HCT116 (cell line): ENCODE data around the gene CYP2E1. TPM values are rescaled to one million over a fixed set of nuclear protein-coding genes. Genes with fewer than 3 reads are reported as not detected.

Experiments
- ATAC-seq: fragments of 200-7000 bp; cut with Tn5 transposase; 2 replicates; pipeline ENCODE4 v1.9.1; 2020; ENCODE audit warnings: mild to moderate bottlenecking, moderate library complexity
- BruUV-seq: library from RNA; stranded (reverse); fragments of 400-500 nt; replicated peaks from 2 replicates; lab custom pipeline; 2021; lab: Mats Ljungman, UMichigan
- CTCF ChIA-PET: fragments of 300-600 bp; sonication (Branson Sonifier 250); formaldehyde crosslinking; loops from one replicate; lab custom pipeline; 2021; ENCODE audit warnings: antibody characterized with exemption; lab: Charles Lee
- POLR2A ChIA-PET: fragments of 300-600, 350-600 bp; sonication (Branson Sonifier 250); formaldehyde crosslinking; loops from one replicate; lab custom pipeline; 2021; ENCODE audit warnings: antibody characterized with exemption; lab: Charles Lee
- RAD21 ChIA-PET, 2 experiments: fragments of 300-600 bp; sonication (Branson Sonifier 250); formaldehyde crosslinking; loops; one replicate each; lab custom pipeline; 2023; ENCODE audit warnings: low total read pairs in 2 of 2; ENCODE audit not compliant: uncharacterized antibody in 2 of 2, unreplicated experiment in 2 of 2, low non-redundant PET in 1 of 2; lab: Charles Lee
- DNase-seq: peaks from one replicate; pipeline ENCODE4 v3.0.0-alpha.2; 2010; ENCODE audit warnings: low read depth, low spot score
- H2AFZ ChIP-seq: fragments of 200-600 bp; shearing (Covaris generic), sonication (generic); 2 replicates; pipeline ENCODE4 v1.6.1; 2017; ENCODE audit warnings: low read depth, mixed run types, mixed read lengths, antibody characterized with exemption, low read length; ENCODE audit not compliant: poor library complexity, severe bottlenecking
- H3K27ac ChIP-seq: 2 replicates; pipeline ENCODE4 v1.5.1; 2012; ENCODE audit warnings: low read depth, low read length
- H3K27me3 ChIP-seq: fragments of 200-600 bp; sonication (generic); 2 replicates; pipeline ENCODE4 v1.6.1; 2016; ENCODE audit warnings: mixed run types, low read length, mixed read lengths; ENCODE audit not compliant: insufficient read depth
- H3K36me3 ChIP-seq, 2 experiments: fragments of 200-500 bp in 1 of 2; fragments of 200-600 bp in 1 of 2; sonication (Bioruptor generic) in 1 of 2; sonication (generic) in 1 of 2; 2 replicates each; pipeline versions ENCODE4 v1.5.1 to v1.6.1; 2014 to 2016; ENCODE audit warnings: low read length in 2 of 2, inconsistent platforms in 1 of 2, mixed read lengths in 1 of 2, mixed run types in 1 of 2; ENCODE audit not compliant: insufficient read depth in 2 of 2, control insufficient read depth in 1 of 2
- H3K4me1 ChIP-seq, 2 experiments: fragments of 200-600 bp in 1 of 2; sonication (generic) in 1 of 2; 2 replicates each; pipeline versions ENCODE4 v1.5.1 to v1.6.1; 2012 to 2017; ENCODE audit warnings: low read length in 2 of 2, inconsistent platforms in 1 of 2, mild to moderate bottlenecking in 1 of 2, mixed read lengths in 1 of 2, mixed run types in 1 of 2, moderate library complexity in 1 of 2; ENCODE audit not compliant: insufficient read depth in 2 of 2, control insufficient read depth in 1 of 2
- H3K4me2 ChIP-seq: fragments of 200-600 bp; sonication (generic); 2 replicates; pipeline ENCODE4 v1.6.1; 2017; ENCODE audit warnings: mixed run types, low read length, mixed read lengths
- H3K4me3 ChIP-seq, 2 experiments: fragments of 200-600 bp in 1 of 2; sonication (generic) in 1 of 2; replicated peaks in 1 of 2; 2 replicates each; pipeline ENCODE4 v1.5.1; 2011 to 2016; ENCODE audit warnings: low read length in 2 of 2, control low read depth in 1 of 2, low read depth in 1 of 2, mild to moderate bottlenecking in 1 of 2, mixed read lengths in 1 of 2, mixed run types in 1 of 2
- H3K79me2 ChIP-seq: fragments of 200-600 bp; sonication (generic); 2 replicates; pipeline ENCODE4 v1.6.1; 2017; ENCODE audit warnings: mild to moderate bottlenecking, mixed run types, low read length, moderate library complexity, mixed read lengths; ENCODE audit not compliant: insufficient read depth
- H3K9ac ChIP-seq: fragments of 200-600 bp; sonication (generic); 2 replicates; pipeline ENCODE4 v1.6.1; 2016; ENCODE audit warnings: low read length, mixed read lengths
- H3K9me2 ChIP-seq: fragments of 200-600 bp; sonication (generic), shearing (Covaris generic); 2 replicates; pipeline ENCODE4 v1.6.1; 2017; ENCODE audit warnings: mixed run types, mild to moderate bottlenecking, moderate library complexity; ENCODE audit not compliant: insufficient read depth
- H3K9me3 ChIP-seq, 2 experiments: fragments of 200-500 bp in 1 of 2; fragments of 200-600 bp in 1 of 2; sonication (Bioruptor generic) in 1 of 2; sonication (generic) in 1 of 2; 2 replicates each; pipeline ENCODE4 v1.6.1; 2014 to 2017; ENCODE audit warnings: low read length in 2 of 2, mixed read lengths in 2 of 2, inconsistent platforms in 1 of 2, low read depth in 1 of 2, mild to moderate bottlenecking in 1 of 2, mixed run types in 1 of 2, moderate library complexity in 1 of 2; ENCODE audit not compliant: control insufficient read depth in 1 of 2, insufficient read depth in 1 of 2
- H4K20me1 ChIP-seq: fragments of 200-600 bp; sonication (generic), shearing (Covaris generic); 2 replicates; pipeline ENCODE4 v1.6.1; 2017; ENCODE audit warnings: mixed run types, mild to moderate bottlenecking, moderate library complexity; ENCODE audit not compliant: insufficient read depth
- CBX3 ChIP-seq: IDR thresholded peaks from 2 replicates; pipeline ENCODE4 v1.6.1; 2012; ENCODE audit warnings: low read depth
- EGR1 ChIP-seq: IDR thresholded peaks from 2 replicates; pipeline ENCODE4 v1.6.1; 2012; ENCODE audit warnings: low read depth
- EZH2 ChIP-seq: fragments of 200-600 bp; sonication (generic); IDR thresholded peaks from 2 replicates; pipeline ENCODE4 v1.6.1; 2017; ENCODE audit warnings: antibody characterized with exemption, mixed run types
- EZH2phosphoT487 ChIP-seq: fragments of 200-600 bp; IDR thresholded peaks from 2 replicates; pipeline ENCODE4 v1.6.1; 2018; ENCODE audit warnings: antibody characterized with exemption, borderline replicate concordance
- FOSL1 ChIP-seq: IDR thresholded peaks from 2 replicates; pipeline ENCODE4 v1.6.1; 2012; ENCODE audit warnings: low read depth
- JUND ChIP-seq: IDR thresholded peaks from 2 replicates; pipeline ENCODE4 v1.6.1; 2012
- POLR2A ChIP-seq: IDR thresholded peaks from 2 replicates; pipeline ENCODE4 v1.7.0; 2011; ENCODE audit warnings: borderline replicate concordance; ENCODE audit not compliant: insufficient read depth, insufficient read length; ENCODE audit errors: extremely low read depth
- POLR2AphosphoS5 ChIP-seq: IDR thresholded peaks from 2 replicates; pipeline ENCODE4 v1.6.1; 2011; ENCODE audit warnings: mild to moderate bottlenecking, low read depth, low read length, moderate library complexity
- RAD21 ChIP-seq: IDR thresholded peaks from 2 replicates; pipeline ENCODE4 v1.6.1; 2012; ENCODE audit warnings: low read depth, mild to moderate bottlenecking
- SIN3A ChIP-seq: IDR thresholded peaks from 2 replicates; pipeline ENCODE4 v1.6.1; 2012; ENCODE audit warnings: low read depth
- SP1 ChIP-seq: IDR thresholded peaks from 2 replicates; pipeline ENCODE4 v1.6.1; 2012; ENCODE audit warnings: low read depth
- SRF ChIP-seq: IDR thresholded peaks from 2 replicates; pipeline ENCODE4 v1.6.1; 2012; ENCODE audit warnings: low read depth
- TCF7L2 ChIP-seq: IDR thresholded peaks from 2 replicates; pipeline ENCODE4 v1.7.0; 2011; ENCODE audit warnings: borderline replicate concordance, inconsistent platforms; ENCODE audit not compliant: insufficient read depth, insufficient read length; ENCODE audit errors: extremely low read depth
- YY1 ChIP-seq: IDR thresholded peaks from 2 replicates; pipeline ENCODE4 v1.6.1; 2011; ENCODE audit warnings: low read length, low read depth, moderate library complexity, mild to moderate bottlenecking; ENCODE audit not compliant: insufficient replicate concordance; ENCODE audit errors: extremely low read depth
- ZFX ChIP-seq: fragments of 450-650 bp; IDR thresholded peaks from 2 replicates; pipeline ENCODE4 v1.6.1; 2017
- ZNF274 ChIP-seq: fragments of 200-500 bp; sonication (Bioruptor generic); IDR thresholded peaks from 2 replicates; pipeline ENCODE4 v1.6.1; 2014; ENCODE audit warnings: mild to moderate bottlenecking, low read depth, low read length, inconsistent platforms
- intact Hi-C: fragments of 100-400 bp; cut with micrococcal nuclease; formaldehyde crosslinking; loops from 2 replicates; pipeline ENCODE4 v1.10.0; 2022
- total RNA-seq: library from RNA; stranded (reverse); gene quantifications from one replicate; pipeline ENCODE4 v1.2.1, GENCODE V29; 2021; ENCODE audit not compliant: unreplicated experiment
- TF ChIP-seq, protein P1 (sequence below): IDR thresholded peaks from 2 replicates; pipeline ENCODE4 v1.6.1; 2012
- TF ChIP-seq, protein P2 (sequence below): IDR thresholded peaks from 2 replicates; pipeline ENCODE4 v1.6.1; 2012; ENCODE audit warnings: low read depth
- TF ChIP-seq, protein P3 (sequence below): IDR thresholded peaks from 2 replicates; pipeline ENCODE4 v1.6.1; 2012
- TF ChIP-seq, protein P4 (sequence below): IDR thresholded peaks from 2 replicates; pipeline ENCODE4 v1.6.1; 2011; ENCODE audit warnings: mild to moderate bottlenecking, low read length, moderate library complexity; ENCODE audit not compliant: insufficient replicate concordance; ENCODE audit errors: extremely low read depth

The CYP2E1 gene
- total RNA-seq, 1 experiment from 2014 or later = 1.5 TPM

DNA sequence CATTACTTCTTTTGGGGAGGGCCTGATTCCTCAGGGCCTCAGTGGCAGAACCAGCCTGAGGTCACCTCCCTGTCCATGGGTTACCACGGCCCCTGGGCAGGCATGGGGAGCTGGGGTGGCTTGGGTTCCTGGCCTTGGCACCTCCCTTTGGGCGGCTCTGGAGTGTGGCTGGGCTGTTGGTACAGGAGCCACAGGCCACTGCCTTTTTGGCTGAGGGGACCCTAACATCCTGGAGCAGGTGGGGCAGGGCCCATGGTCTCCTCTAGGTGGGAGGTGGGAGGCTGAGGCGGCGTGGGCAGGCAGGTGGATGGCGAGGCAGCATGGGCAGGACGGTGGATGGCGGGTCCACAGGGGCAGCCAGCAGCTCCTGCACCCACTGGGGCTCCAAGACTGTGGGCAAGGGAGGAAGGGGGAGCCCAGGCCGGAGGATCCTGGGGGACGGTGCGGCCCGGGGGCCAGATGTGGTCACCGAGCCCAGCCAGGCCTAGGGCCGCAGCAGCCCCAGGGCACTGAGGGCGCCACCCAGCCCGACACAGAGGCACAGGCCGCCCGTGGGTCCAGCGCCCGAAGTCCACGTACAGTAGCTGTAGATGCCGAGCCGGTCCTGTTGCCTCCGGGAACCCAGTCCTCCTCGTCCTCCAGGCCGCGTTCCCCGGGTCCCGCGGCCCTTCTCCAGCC lies 40.6 kb downstream of the CYP2E1 start:
- TF ChIP-seq POLR2AphosphoS5 = no peak
- TF ChIP-seq, protein P1, sequence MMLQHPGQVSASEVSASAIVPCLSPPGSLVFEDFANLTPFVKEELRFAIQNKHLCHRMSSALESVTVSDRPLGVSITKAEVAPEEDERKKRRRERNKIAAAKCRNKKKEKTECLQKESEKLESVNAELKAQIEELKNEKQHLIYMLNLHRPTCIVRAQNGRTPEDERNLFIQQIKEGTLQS = no peak
- no peak for TF ChIP-seq EZH2phosphoT487
- no peak for TF ChIP-seq POLR2A
- TF ChIP-seq ZNF274 = no peak
- no peak for TF ChIP-seq YY1
- TF ChIP-seq EZH2 = no peak
- TF ChIP-seq SP1 = no peak
- no peak for TF ChIP-seq SIN3A
- no peak for TF ChIP-seq FOSL1
- no peak for TF ChIP-seq EGR1
- no peak for TF ChIP-seq RAD21
- TF ChIP-seq, protein P2, sequence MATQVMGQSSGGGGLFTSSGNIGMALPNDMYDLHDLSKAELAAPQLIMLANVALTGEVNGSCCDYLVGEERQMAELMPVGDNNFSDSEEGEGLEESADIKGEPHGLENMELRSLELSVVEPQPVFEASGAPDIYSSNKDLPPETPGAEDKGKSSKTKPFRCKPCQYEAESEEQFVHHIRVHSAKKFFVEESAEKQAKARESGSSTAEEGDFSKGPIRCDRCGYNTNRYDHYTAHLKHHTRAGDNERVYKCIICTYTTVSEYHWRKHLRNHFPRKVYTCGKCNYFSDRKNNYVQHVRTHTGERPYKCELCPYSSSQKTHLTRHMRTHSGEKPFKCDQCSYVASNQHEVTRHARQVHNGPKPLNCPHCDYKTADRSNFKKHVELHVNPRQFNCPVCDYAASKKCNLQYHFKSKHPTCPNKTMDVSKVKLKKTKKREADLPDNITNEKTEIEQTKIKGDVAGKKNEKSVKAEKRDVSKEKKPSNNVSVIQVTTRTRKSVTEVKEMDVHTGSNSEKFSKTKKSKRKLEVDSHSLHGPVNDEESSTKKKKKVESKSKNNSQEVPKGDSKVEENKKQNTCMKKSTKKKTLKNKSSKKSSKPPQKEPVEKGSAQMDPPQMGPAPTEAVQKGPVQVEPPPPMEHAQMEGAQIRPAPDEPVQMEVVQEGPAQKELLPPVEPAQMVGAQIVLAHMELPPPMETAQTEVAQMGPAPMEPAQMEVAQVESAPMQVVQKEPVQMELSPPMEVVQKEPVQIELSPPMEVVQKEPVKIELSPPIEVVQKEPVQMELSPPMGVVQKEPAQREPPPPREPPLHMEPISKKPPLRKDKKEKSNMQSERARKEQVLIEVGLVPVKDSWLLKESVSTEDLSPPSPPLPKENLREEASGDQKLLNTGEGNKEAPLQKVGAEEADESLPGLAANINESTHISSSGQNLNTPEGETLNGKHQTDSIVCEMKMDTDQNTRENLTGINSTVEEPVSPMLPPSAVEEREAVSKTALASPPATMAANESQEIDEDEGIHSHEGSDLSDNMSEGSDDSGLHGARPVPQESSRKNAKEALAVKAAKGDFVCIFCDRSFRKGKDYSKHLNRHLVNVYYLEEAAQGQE = no peak
- TF ChIP-seq CBX3 = no peak
- TF ChIP-seq JUND = no peak
- TF ChIP-seq, protein P3, sequence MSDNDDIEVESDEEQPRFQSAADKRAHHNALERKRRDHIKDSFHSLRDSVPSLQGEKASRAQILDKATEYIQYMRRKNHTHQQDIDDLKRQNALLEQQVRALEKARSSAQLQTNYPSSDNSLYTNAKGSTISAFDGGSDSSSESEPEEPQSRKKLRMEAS = no peak
- no peak for TF ChIP-seq SRF
- no peak for TF ChIP-seq TCF7L2
- TF ChIP-seq, protein P4, sequence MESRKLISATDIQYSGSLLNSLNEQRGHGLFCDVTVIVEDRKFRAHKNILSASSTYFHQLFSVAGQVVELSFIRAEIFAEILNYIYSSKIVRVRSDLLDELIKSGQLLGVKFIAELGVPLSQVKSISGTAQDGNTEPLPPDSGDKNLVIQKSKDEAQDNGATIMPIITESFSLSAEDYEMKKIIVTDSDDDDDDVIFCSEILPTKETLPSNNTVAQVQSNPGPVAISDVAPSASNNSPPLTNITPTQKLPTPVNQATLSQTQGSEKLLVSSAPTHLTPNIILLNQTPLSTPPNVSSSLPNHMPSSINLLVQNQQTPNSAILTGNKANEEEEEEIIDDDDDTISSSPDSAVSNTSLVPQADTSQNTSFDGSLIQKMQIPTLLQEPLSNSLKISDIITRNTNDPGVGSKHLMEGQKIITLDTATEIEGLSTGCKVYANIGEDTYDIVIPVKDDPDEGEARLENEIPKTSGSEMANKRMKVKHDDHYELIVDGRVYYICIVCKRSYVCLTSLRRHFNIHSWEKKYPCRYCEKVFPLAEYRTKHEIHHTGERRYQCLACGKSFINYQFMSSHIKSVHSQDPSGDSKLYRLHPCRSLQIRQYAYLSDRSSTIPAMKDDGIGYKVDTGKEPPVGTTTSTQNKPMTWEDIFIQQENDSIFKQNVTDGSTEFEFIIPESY = no peak
- TF ChIP-seq ZFX = no peak
- Histone ChIP-seq H3K9me2 (no peaks in the 10 kb centered on the region), H3K4me2 (no peak overlapping the region), H3K4me1 (no peaks in the 10 kb centered on the region), H2AFZ (no peak overlapping the region), H3K79me2 (no peaks in the 10 kb centered on the region), H3K27ac (no peak overlapping the region), H3K9ac (no peak overlapping the region), H4K20me1 (no peaks in the 10 kb centered on the region), H3K27me3 (no peaks in the 10 kb centered on the region), H3K36me3 (no peaks in the 10 kb centered on the region), H3K9me3 (no peaks in the 10 kb centered on the region), H3K4me3 (no peak overlapping the region)
- BruUV-seq = no TSS peak
- intact Hi-C loops = no loop called here
- ChIA-PET CTCF (no interaction called here), RAD21 (no interaction called here), POLR2A (no interaction called here)
- no peak for ATAC-seq
- no peak for DNase-seq
